PFSK-1 (cell line): ENCODE results near the gene OXSM.

Experiments used
- FOXP2 ChIP-seq: optimal IDR thresholded peaks from 2 replicates; pipeline ENCODE3; 2011; ENCODE audit warnings: borderline replicate concordance, control low read depth, inconsistent platforms; ENCODE audit not compliant: insufficient read depth; ENCODE audit errors: extremely low read length, extremely low read depth
- POLR2AphosphoS5 ChIP-seq: IDR thresholded peaks from 2 replicates; pipeline ENCODE4 v1.6.1; 2012; ENCODE audit warnings: low read depth, mild to moderate bottlenecking, control low read depth, low read length, moderate library complexity
- REST ChIP-seq, 2 experiments: IDR thresholded peaks; 2 replicates each; pipeline versions ENCODE4 v1.6.1 to v1.8.0; 2011 to 2012; ENCODE audit warnings: low read depth in 2 of 2, low read length in 2 of 2, control low read depth in 1 of 2, inconsistent platforms in 1 of 2, mild to moderate bottlenecking in 1 of 2, moderate library complexity in 1 of 2; ENCODE audit not compliant: insufficient read depth in 1 of 2
- SIN3A ChIP-seq: IDR thresholded peaks from 2 replicates; pipeline ENCODE4 v1.6.1; 2012; ENCODE audit warnings: mild to moderate bottlenecking, low read length, moderate library complexity, borderline replicate concordance; ENCODE audit not compliant: insufficient read depth
- TAF1 ChIP-seq: IDR thresholded peaks from 2 replicates; pipeline ENCODE4 v1.6.1; 2012; ENCODE audit warnings: low read length, control low read depth, borderline replicate concordance; ENCODE audit not compliant: insufficient read depth

Gene OXSM

GRCh38 chr3:25782938-25783660, 6.8 kb upstream of the OXSM start, which contains the start of gene NGLY1:
NGLY1 (minus strand) TSS chr3:25783443; CDS start chr3:25783390, 53 bp downstream.
- TF ChIP-seq POLR2AphosphoS5, result peak; percentile 78
- TF ChIP-seq REST (IDR thresholded peaks at IDR 0.05; ENCODE audit: insufficient read depth in 1 of 2, low read depth in 2 of 2, low read length in 2 of 2), result no peak
- TF ChIP-seq TAF1, result 0 out of 2 replicates have a peak, but pooled peaks have one; percentile 46
- no peak for TF ChIP-seq FOXP2
- TF ChIP-seq SIN3A, result no peak

GRCh38 chr3:25783661-25784512, 6.0 kb upstream of the OXSM start:
- no peak for TF ChIP-seq POLR2AphosphoS5
- no peak for TF ChIP-seq FOXP2
- no peak for TF ChIP-seq REST (IDR thresholded peaks at IDR 0.05; ENCODE audit: insufficient read depth in 1 of 2, low read depth in 2 of 2, low read length in 2 of 2)
- no peak for TF ChIP-seq TAF1
- no peak for TF ChIP-seq SIN3A

- TF ChIP-seq TAF1, result no peak
- no peak for TF ChIP-seq POLR2AphosphoS5
- TF ChIP-seq FOXP2, result no peak
- no peak for TF ChIP-seq REST (IDR thresholded peaks at IDR 0.05; ENCODE audit: insufficient read depth in 1 of 2, low read depth in 2 of 2, low read length in 2 of 2)
- TF ChIP-seq SIN3A, result no peak
Observed at GRCh38 chr3:25784971-25785370, 4.9 kb upstream of the OXSM start.

- TF ChIP-seq SIN3A (no peak), TAF1 (no peak), FOXP2 (no peak), POLR2AphosphoS5 (no peak), REST (IDR thresholded peaks at IDR 0.05; ENCODE audit: insufficient read depth in 1 of 2, low read depth in 2 of 2, low read length in 2 of 2) (no peak)
Observed at GRCh38 chr3:25785826-25786225, 4.1 kb upstream of the OXSM start.
